Lung (tissue), 12 donors: ENCODE results near the gene RFX1. TPM values are rescaled to one million over a fixed set of nuclear protein-coding genes. Genes with fewer than 3 reads are reported as not detected.

ENCODE experiments used
- ATAC-seq: fragments of 200-7000 bp; cut with Tn5 transposase; one replicate; pipeline ENCODE4 v1.9.1; 2020; ENCODE audit warnings: moderate number of reproducible peaks; ENCODE audit not compliant: insufficient read depth, low FRiP score
- DNase-seq, 3 donors: peaks; one replicate each; pipeline ENCODE4 v3.0.0-alpha.2; 2013 to 2017
- H3K27ac ChIP-seq, 2 donors: one replicate each; pipeline ENCODE4 v1.5.1; 2013; ENCODE audit warnings: mild to moderate bottlenecking in 2 of 2, moderate library complexity in 2 of 2, control low read depth in 1 of 2, inconsistent platforms in 1 of 2, low read depth in 1 of 2, low read length in 1 of 2
- H3K27me3 ChIP-seq, 3 donors: one replicate each; pipeline ENCODE4 v1.5.1; 2013; ENCODE audit warnings: low read length in 2 of 3; ENCODE audit not compliant: control insufficient read depth in 3 of 3, insufficient read depth in 3 of 3
- H3K36me3 ChIP-seq, 4 donors: one replicate each; pipeline ENCODE4 v1.5.1; 2013; ENCODE audit warnings: low read length in 4 of 4, mild to moderate bottlenecking in 1 of 4, moderate library complexity in 1 of 4; ENCODE audit not compliant: control insufficient read depth in 4 of 4, insufficient read depth in 4 of 4
- H3K4me1 ChIP-seq, 5 donors: one replicate each; pipeline ENCODE4 v1.5.1; 2013; ENCODE audit warnings: low read length in 5 of 5, mild to moderate bottlenecking in 2 of 5, moderate library complexity in 1 of 5; ENCODE audit not compliant: control insufficient read depth in 5 of 5, insufficient read depth in 5 of 5
- H3K4me3 ChIP-seq: one replicate; pipeline ENCODE4 v1.5.1; 2013; ENCODE audit warnings: mild to moderate bottlenecking, control low read depth, moderate library complexity
- H3K9ac ChIP-seq, 2 donors: one replicate each; pipeline ENCODE4 v1.5.1; 2013; ENCODE audit warnings: low read length in 2 of 2, control low read depth in 1 of 2; ENCODE audit not compliant: insufficient read depth in 1 of 2
- H3K9me3 ChIP-seq, 4 donors: one replicate each; pipeline ENCODE4 v1.5.1; 2013; ENCODE audit warnings: low read length in 3 of 4, mild to moderate bottlenecking in 1 of 4, moderate library complexity in 1 of 4; ENCODE audit not compliant: control insufficient read depth in 4 of 4, insufficient read depth in 3 of 4
- CTCF ChIP-seq: IDR thresholded peaks from 2 replicates; pipeline ENCODE4 v1.5.1; 2012; ENCODE audit warnings: mild to moderate bottlenecking; ENCODE audit errors: control extremely low read depth, extremely low read depth
- WGBS, 2 donors: extraction: QIAGEN DNeasy Blood & Tissue Kit; methylation state at CpG; one replicate each; pipeline ENCODE4 v1.1.7; 2013; 5-methylcytosine and 5-hydroxymethylcytosine counted together
- polyA plus RNA-seq, 2 donors: library from polyadenylated mRNA; stranded (reverse); fragments of 200-250 nt; gene quantifications; one replicate each; pipeline ENCODE4 v1.2.1, GENCODE V29; 2013
- total RNA-seq, 2 donors: library from RNA; depleted of rRNA in 1 of 2; stranded (reverse); fragments of >200 nt in 1 of 2; gene quantifications; one replicate each; pipeline ENCODE4 v1.2.1, GENCODE V29; 2014 to 2021
- donor health status: control.
- donor health status: control.
- donor health status: Bipolar disorder and iron deficiency.
- donor health status: healthy.
- donor health status: DM: yes; HTN: yes; CAD: no.

Gene RFX1
- total and polyA plus RNA-seq, 4 donors = 5.7 to 18.6 (median 8.0) TPM

- peaks cover 0 to 4% (median 0%) of the 10 kb centered on the region in 5 donors for H3K4me1 ChIP-seq
- no peak overlapping the region for H3K4me3 ChIP-seq
- H3K27ac ChIP-seq = no peak overlapping the region
- no peaks in the 10 kb centered on the region for H3K9me3 ChIP-seq
- H3K9ac ChIP-seq = no peak overlapping the region
- no peak for ATAC-seq
- WGBS, 2 donors = 87 to 91% methylated on average over 26 to 27 of the region's 27 CpGs
- no peaks in the 10 kb centered on the region for H3K27me3 ChIP-seq
- DNase-seq = no peak
- TF ChIP-seq CTCF = no peak
- peaks cover 7 to 79% (median 18%) of the 10 kb centered on the region in 4 donors for H3K36me3 ChIP-seq
Measured at GRCh38 chr19:13959962-13960862, 45.9 kb downstream of the RFX1 start.

- Histone ChIP-seq H3K27ac (no peak overlapping the region), H3K9me3 (no peaks in the 10 kb centered on the region), H3K4me3 (no peak overlapping the region), H3K9ac (no peak overlapping the region), H3K4me1 (peaks cover 0 to 4% (median 0%) of the 10 kb centered on the region in 5 donors), H3K27me3 (no peaks in the 10 kb centered on the region), H3K36me3 (peaks cover 5 to 76% (median 20%) of the 10 kb centered on the region in 4 donors)
- WGBS, 2 donors = 88 to 90% methylated on average over 41 of the region's 41 CpGs
- DNase-seq (no peak), ATAC-seq (no peak)
- TF ChIP-seq CTCF = no peak
Measured at GRCh38 chr19:13959141-13959961, 46.8 kb downstream of the RFX1 start.

- no peaks in the 10 kb centered on the region for H3K27me3 ChIP-seq
- ATAC-seq (no peak), DNase-seq (no peak)
- peaks cover 5 to 66% (median 20%) of the 10 kb centered on the region in 4 donors for H3K36me3 ChIP-seq
- no peak for TF ChIP-seq CTCF
- H3K27ac ChIP-seq = no peak overlapping the region
- H3K9ac ChIP-seq = no peak overlapping the region
- H3K4me3 ChIP-seq = no peak overlapping the region
- no peaks in the 10 kb centered on the region for H3K9me3 ChIP-seq
- peaks cover 0 to 13% (median 7%) of the 10 kb centered on the region in 5 donors for H3K4me1 ChIP-seq
- 83 to 84% methylated on average over 12 of the region's 12 CpGs for WGBS, 2 donors
Measured at GRCh38 chr19:13958043-13958442, 48.1 kb downstream of the RFX1 start.
